Right forelimb (tissue), 1 donor: ENCODE results near the gene WNT1.

Experiments
- DNase-seq: peaks from one replicate; pipeline ENCODE4 v3.0.0-alpha.2; 2018

WNT1 gene

GRCh38 chr12:49030714-49031572 is 52.8 kb downstream of the WNT1 start:
- no peak for DNase-seq

- no peak for DNase-seq
Observed at GRCh38 chr12:49031573-49032161, 53.5 kb downstream of the WNT1 start.
